Measurements from ENCODE around the gene ASCL4.

DNA sequence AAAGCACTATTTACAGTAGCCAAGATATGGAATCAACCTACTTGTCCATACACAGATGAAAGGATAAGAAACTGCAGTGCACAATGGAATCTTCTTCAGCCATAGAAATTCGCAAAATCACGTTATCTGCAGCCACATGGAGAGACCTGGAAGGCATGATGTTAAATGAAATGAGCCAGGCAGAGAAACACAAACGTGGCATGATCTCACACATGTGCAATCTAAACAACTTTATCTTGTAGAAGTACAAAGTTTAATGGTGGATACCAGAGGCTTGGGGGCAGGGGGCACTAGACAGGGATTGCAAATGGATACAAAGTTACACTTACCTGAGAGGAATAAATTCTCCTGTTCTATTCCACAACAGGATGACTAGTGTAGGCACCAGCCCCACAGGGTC, 24.1 kb downstream of the ASCL4 start:
- TF ChIP-seq, protein P1, sequence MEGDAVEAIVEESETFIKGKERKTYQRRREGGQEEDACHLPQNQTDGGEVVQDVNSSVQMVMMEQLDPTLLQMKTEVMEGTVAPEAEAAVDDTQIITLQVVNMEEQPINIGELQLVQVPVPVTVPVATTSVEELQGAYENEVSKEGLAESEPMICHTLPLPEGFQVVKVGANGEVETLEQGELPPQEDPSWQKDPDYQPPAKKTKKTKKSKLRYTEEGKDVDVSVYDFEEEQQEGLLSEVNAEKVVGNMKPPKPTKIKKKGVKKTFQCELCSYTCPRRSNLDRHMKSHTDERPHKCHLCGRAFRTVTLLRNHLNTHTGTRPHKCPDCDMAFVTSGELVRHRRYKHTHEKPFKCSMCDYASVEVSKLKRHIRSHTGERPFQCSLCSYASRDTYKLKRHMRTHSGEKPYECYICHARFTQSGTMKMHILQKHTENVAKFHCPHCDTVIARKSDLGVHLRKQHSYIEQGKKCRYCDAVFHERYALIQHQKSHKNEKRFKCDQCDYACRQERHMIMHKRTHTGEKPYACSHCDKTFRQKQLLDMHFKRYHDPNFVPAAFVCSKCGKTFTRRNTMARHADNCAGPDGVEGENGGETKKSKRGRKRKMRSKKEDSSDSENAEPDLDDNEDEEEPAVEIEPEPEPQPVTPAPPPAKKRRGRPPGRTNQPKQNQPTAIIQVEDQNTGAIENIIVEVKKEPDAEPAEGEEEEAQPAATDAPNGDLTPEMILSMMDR (IDR thresholded peaks at IDR 0.05): no peak
- TF ChIP-seq EZH2phosphoT487 (IDR thresholded peaks at IDR 0.05) (no peak), EZH2 (IDR thresholded peaks at IDR 0.05) (no peak)
